K562 (cell line): ENCODE results near the gene KRTAP10-8. TPM values are rescaled to one million over a fixed set of nuclear protein-coding genes. Genes with fewer than 3 reads are reported as not detected.
A peak's percentile ranks its signal among the peaks of the same experiment; 100 is the strongest.

Source experiments
- BHLHE40 ChIP-seq: IDR thresholded peaks from 2 replicates; pipeline ENCODE4 v1.6.1; 2011; ENCODE audit warnings: low read length, improper control_type of control experiment
- CBFA2T3 ChIP-seq: fragments of 450-650 bp; IDR thresholded peaks from 2 replicates; pipeline ENCODE4 v1.6.1; 2017
- CEBPG ChIP-seq, 3 experiments: fragments of 200-800 bp in 1 of 3; sonication (Bioruptor generic) in 1 of 3; sonication (generic) in 1 of 3; formaldehyde crosslinking in 1 of 3; IDR thresholded peaks in 2 of 3; conservative IDR thresholded peaks in 1 of 3; 2 replicates each; pipeline versions ENCODE4 v1.6.1 to v1.8.0; 2016 to 2022; ENCODE audit warnings: missing compliant biosample characterization in 2 of 3, missing genetic modification characterization in 2 of 3, mild to moderate bottlenecking in 1 of 3, missing genetic modification reagents in 1 of 3
- CREBBP ChIP-seq: IDR thresholded peaks from one replicate; pipeline ENCODE4 v1.6.1; 2012; ENCODE audit warnings: low read depth, mild to moderate bottlenecking, control low read depth, inconsistent platforms, low read length
- CREM ChIP-seq: IDR thresholded peaks from 2 replicates; pipeline ENCODE4 v1.6.1; 2014; ENCODE audit warnings: antibody characterized with exemption, low read depth
- EHMT2 ChIP-seq: fragments of 450-650 bp; IDR thresholded peaks from 2 replicates; pipeline ENCODE4 v1.6.1; 2018; ENCODE audit warnings: antibody characterized with exemption
- FOXK2 ChIP-seq, 2 experiments: fragments of 450-650 bp; IDR thresholded peaks in 1 of 2; conservative IDR thresholded peaks in 1 of 2; 2 replicates each; pipeline ENCODE4 v1.6.1; 2016; ENCODE audit warnings: low read depth in 2 of 2, mild to moderate bottlenecking in 1 of 2
- GATAD2B ChIP-seq: fragments of 450-650 bp; IDR thresholded peaks from 2 replicates; pipeline ENCODE4 v1.6.1; 2017; ENCODE audit warnings: mild to moderate bottlenecking, borderline replicate concordance
- HOXB6 ChIP-seq: fragments of 250-450 bp; sonication (Bioruptor Pico); IDR thresholded peaks from 2 replicates; pipeline ENCODE4 v1.5.1; 2022; ENCODE audit warnings: mild to moderate bottlenecking, borderline replicate concordance
- NR4A1 ChIP-seq, 2 experiments: fragments of 250-450 bp in 1 of 2; fragments of 450-650 bp in 1 of 2; sonication (Bioruptor Pico) in 1 of 2; IDR thresholded peaks; 2 replicates each; pipeline versions ENCODE4 v1.4.0 to v1.6.1; 2016 to 2020; ENCODE audit warnings: mild to moderate bottlenecking in 2 of 2, missing compliant biosample characterization in 1 of 2, missing genetic modification characterization in 1 of 2, moderate library complexity in 1 of 2
- RCOR1 ChIP-seq, 2 experiments: IDR thresholded peaks; 2 replicates each; pipeline ENCODE4 v1.6.1; 2012; ENCODE audit warnings: low read depth in 2 of 2, low read length in 2 of 2, borderline replicate concordance in 1 of 2, improper control_type of control experiment in 1 of 2
- SAP30 ChIP-seq: fragments of 200-600 bp; sonication (generic); IDR thresholded peaks from 2 replicates; pipeline ENCODE4 v1.6.1; 2012; ENCODE audit warnings: borderline replicate concordance, low read depth, mild to moderate bottlenecking, moderate library complexity, low read length, control low read depth, inconsistent platforms; ENCODE audit not compliant: insufficient read depth, poor library complexity, severe bottlenecking
- SIN3A ChIP-seq, 2 experiments: fragments of 150-350 bp in 1 of 2; IDR thresholded peaks; 2 replicates each; pipeline ENCODE4 v1.6.1; 2011 to 2016; ENCODE audit warnings: borderline replicate concordance in 2 of 2, low read depth in 2 of 2, low read length in 2 of 2, mild to moderate bottlenecking in 2 of 2, moderate library complexity in 2 of 2; ENCODE audit not compliant: control insufficient read depth in 1 of 2
- SOX6 ChIP-seq: fragments of 450-650 bp; IDR thresholded peaks from 2 replicates; pipeline ENCODE4 v1.6.1; 2014; ENCODE audit warnings: mild to moderate bottlenecking
- SRF ChIP-seq, 2 experiments: fragments of 250-450, 450-650 bp in 1 of 2; sonication (Bioruptor Pico) in 1 of 2; sonication (generic) in 1 of 2; formaldehyde crosslinking; IDR thresholded peaks; 2 replicates each; pipeline versions ENCODE4 v1.5.0 to v1.5.1; 2020 to 2022; ENCODE audit warnings: mild to moderate bottlenecking in 1 of 2, missing genetic modification reagents in 1 of 2
- ZBTB17 ChIP-seq: fragments of 450-650 bp; formaldehyde crosslinking; IDR thresholded peaks from 2 replicates; pipeline ENCODE4 v1.4.0; 2020; ENCODE audit warnings: mild to moderate bottlenecking
- ZNF707 ChIP-seq: fragments of 250-450 bp; sonication (Bioruptor Pico); conservative IDR thresholded peaks from 2 replicates; pipeline ENCODE4 v1.8.0; 2022; ENCODE audit warnings: inconsistent platforms, mild to moderate bottlenecking, moderate library complexity
- polyA plus RNA-seq, 8 experiments: library from polyadenylated mRNA; depleted of rRNA in 4 of 8; stranded (reverse) in 5 of 8; unstranded in 3 of 8; fragments of >200 nt; fragmentation: Nextera tagmentation in 2 of 8; fragmentation: Illumina TruSeq in 1 of 8; extraction: Ambion mirVana in 2 of 8; extraction: Trizol in 1 of 8; gene quantifications; 2 replicates each; pipeline versions ENCODE4 v1.2.1 to v1.2.3, GENCODE V29; 2011 to 2014; ENCODE audit warnings: inconsistent platforms in 1 of 8, missing spikeins in 1 of 8
- total RNA-seq, 7 experiments: library from RNA; depleted of rRNA in 6 of 7; stranded (reverse); fragments of >200 nt in 6 of 7; fragmentation: Illumina TruSeq in 2 of 7; extraction: Trizol in 2 of 7; gene quantifications; 2 replicates each; pipeline versions ENCODE4 v1.2.1 to v1.2.3, GENCODE V29; 2011 to 2021; ENCODE audit warnings: low replicate concordance in 1 of 7
- TF ChIP-seq, protein P1 (sequence below), 2 experiments: fragments of 450-650 bp; conservative IDR thresholded peaks; 2 replicates each; pipeline ENCODE4 v1.6.1; 2017; ENCODE audit warnings: mild to moderate bottlenecking in 2 of 2, moderate library complexity in 2 of 2
- TF ChIP-seq, protein P2 (sequence below): fragments of 450-650 bp; IDR thresholded peaks from 2 replicates; pipeline ENCODE4 v1.6.1; 2016
- TF ChIP-seq, protein P3 (sequence below): fragments of 200-800 bp; sonication (Bioruptor generic); IDR thresholded peaks from 2 replicates; pipeline ENCODE4 v1.6.1; 2017; ENCODE audit warnings: missing genetic modification characterization, missing compliant biosample characterization
- TF ChIP-seq, protein P4 (sequence below): sonication (generic); formaldehyde crosslinking; IDR thresholded peaks from 2 replicates; pipeline ENCODE4 v1.8.0; 2022; ENCODE audit warnings: mild to moderate bottlenecking, missing genetic modification reagents

KRTAP10-8 gene
- total and polyA plus RNA-seq, 9 of the 15 experiments (the other 6 are each of a cell fraction or from before 2014, with no cell fraction given) = not detected

DNA sequence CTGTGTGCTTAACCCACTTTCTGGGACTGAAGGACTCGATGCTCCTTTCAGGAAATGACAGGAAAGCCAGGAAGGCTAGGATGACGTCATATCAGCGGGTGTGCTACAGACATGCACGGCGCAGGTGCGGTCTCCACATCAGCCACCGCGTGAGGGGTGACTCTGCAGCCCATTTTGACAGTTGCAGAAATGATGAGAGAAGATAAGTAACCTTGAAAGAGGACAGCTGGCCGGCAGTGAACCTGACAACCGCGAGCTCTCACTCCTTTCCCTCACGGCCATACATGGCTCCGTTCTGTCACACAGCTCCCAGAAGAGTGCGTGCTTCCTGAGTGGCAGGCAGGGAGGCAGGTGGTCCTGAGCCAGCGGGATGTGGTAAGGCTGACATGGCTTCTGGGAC lies 29.8 kb upstream of the KRTAP10-8 start (continued):
- no peak for TF ChIP-seq ZBTB17 (CRISPR knock-in tag)
- TF ChIP-seq NR4A1 (CRISPR knock-in tag; IDR thresholded peaks at IDR 0.05) = no peak
- peak; percentile 82 for TF ChIP-seq NR4A1 (tag; IDR thresholded peaks at IDR 0.05)
- TF ChIP-seq, protein P1, sequence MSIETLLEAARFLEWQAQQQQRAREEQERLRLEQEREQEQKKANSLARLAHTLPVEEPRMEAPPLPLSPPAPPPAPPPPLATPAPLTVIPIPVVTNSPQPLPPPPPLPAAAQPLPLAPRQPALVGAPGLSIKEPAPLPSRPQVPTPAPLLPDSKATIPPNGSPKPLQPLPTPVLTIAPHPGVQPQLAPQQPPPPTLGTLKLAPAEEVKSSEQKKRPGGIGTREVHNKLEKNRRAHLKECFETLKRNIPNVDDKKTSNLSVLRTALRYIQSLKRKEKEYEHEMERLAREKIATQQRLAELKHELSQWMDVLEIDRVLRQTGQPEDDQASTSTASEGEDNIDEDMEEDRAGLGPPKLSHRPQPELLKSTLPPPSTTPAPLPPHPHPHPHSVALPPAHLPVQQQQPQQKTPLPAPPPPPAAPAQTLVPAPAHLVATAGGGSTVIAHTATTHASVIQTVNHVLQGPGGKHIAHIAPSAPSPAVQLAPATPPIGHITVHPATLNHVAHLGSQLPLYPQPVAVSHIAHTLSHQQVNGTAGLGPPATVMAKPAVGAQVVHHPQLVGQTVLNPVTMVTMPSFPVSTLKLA (conservative IDR thresholded peaks at IDR 0.05) = peak in 1 of 2 experiments; percentile 57; a peak in 2 of 4 replicates
- TF ChIP-seq CEBPG (CRISPR knock-in tag; IDR thresholded peaks at IDR 0.05) = no peak
- peak; percentile 30 to 51; a peak in 1 of 4 replicates for TF ChIP-seq CEBPG (tag; conservative IDR thresholded peaks at IDR 0.05 in 1 of 2, IDR thresholded peaks at IDR 0.05 in 1 of 2)
- TF ChIP-seq CREBBP = no peak
- TF ChIP-seq SOX6 = peak; percentile 43; the same call in 1 of the 2 replicates
- TF ChIP-seq EHMT2 = no peak
- peak; percentile 78; the same call in 1 of the 2 replicates for TF ChIP-seq HOXB6 (CRISPR knock-in tag)
- peak; percentile 57; the same call in 1 of the 2 replicates for TF ChIP-seq CREM
- TF ChIP-seq BHLHE40 = peak; percentile 75
- TF ChIP-seq, protein P2, sequence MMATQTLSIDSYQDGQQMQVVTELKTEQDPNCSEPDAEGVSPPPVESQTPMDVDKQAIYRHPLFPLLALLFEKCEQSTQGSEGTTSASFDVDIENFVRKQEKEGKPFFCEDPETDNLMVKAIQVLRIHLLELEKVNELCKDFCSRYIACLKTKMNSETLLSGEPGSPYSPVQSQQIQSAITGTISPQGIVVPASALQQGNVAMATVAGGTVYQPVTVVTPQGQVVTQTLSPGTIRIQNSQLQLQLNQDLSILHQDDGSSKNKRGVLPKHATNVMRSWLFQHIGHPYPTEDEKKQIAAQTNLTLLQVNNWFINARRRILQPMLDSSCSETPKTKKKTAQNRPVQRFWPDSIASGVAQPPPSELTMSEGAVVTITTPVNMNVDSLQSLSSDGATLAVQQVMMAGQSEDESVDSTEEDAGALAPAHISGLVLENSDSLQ = peak; percentile 74
- TF ChIP-seq GATAD2B = no peak
- TF ChIP-seq SRF (CRISPR knock-in tag; IDR thresholded peaks at IDR 0.05) = peak in 1 of 2 experiments; percentile 71; a peak in 1 of 4 replicates
- peak; percentile 64 for TF ChIP-seq SAP30
- TF ChIP-seq FOXK2 (conservative IDR thresholded peaks at IDR 0.05 in 1 of 2, IDR thresholded peaks at IDR 0.05 in 1 of 2; ENCODE audit: low read depth in 2 of 2) = no peak
- TF ChIP-seq SIN3A (IDR thresholded peaks at IDR 0.05; ENCODE audit: borderline replicate concordance in 2 of 2, control insufficient read depth in 1 of 2, low read depth in 2 of 2, low read length in 2 of 2) = no peak
- TF ChIP-seq RCOR1 (IDR thresholded peaks at IDR 0.05; ENCODE audit: borderline replicate concordance in 1 of 2, low read depth in 2 of 2, low read length in 2 of 2) = 0 out of 4 replicates have a peak, but pooled peaks of 1 of the 2 experiments have one; percentile 22
- peak; percentile 61; the same call in 1 of the 2 replicates for TF ChIP-seq CBFA2T3
- TF ChIP-seq, protein P3, sequence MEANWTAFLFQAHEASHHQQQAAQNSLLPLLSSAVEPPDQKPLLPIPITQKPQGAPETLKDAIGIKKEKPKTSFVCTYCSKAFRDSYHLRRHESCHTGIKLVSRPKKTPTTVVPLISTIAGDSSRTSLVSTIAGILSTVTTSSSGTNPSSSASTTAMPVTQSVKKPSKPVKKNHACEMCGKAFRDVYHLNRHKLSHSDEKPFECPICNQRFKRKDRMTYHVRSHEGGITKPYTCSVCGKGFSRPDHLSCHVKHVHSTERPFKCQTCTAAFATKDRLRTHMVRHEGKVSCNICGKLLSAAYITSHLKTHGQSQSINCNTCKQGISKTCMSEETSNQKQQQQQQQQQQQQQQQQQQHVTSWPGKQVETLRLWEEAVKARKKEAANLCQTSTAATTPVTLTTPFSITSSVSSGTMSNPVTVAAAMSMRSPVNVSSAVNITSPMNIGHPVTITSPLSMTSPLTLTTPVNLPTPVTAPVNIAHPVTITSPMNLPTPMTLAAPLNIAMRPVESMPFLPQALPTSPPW (CRISPR knock-in tag) = peak; percentile 27; the same call in 1 of the 2 replicates
- TF ChIP-seq ZNF707 (CRISPR knock-in tag) = no peak
- TF ChIP-seq, protein P4, sequence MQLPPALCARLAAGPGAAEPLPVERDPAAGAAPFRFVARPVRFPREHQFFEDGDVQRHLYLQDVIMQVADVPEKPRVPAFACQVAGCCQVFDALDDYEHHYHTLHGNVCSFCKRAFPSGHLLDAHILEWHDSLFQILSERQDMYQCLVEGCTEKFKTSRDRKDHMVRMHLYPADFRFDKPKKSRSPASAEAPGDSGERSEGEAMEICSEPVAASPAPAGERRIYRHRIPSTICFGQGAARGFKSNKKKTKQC (CRISPR knock-in tag) = no peak
